Measurements from ENCODE around the gene FBXW4.

- TF ChIP-seq CTCF (IDR thresholded peaks at IDR 0.05) (no peak), POLR2A (IDR thresholded peaks at IDR 0.05) (no peak)
Measured at GRCh38 chr10:101616415-101617101, 78.4 kb downstream of the FBXW4 start.
